Mononuclear cell (primary cell): ENCODE measurements around the gene VAPB. TPM values are rescaled to one million over a fixed set of nuclear protein-coding genes. Genes with fewer than 3 reads are reported as not detected.

Source experiments
- H3K27me3 ChIP-seq: 2 replicates; pipeline ENCODE4 v1.6.0; 2011; ENCODE audit warnings: low read length, control low read depth; ENCODE audit not compliant: insufficient read depth
- H3K4me1 ChIP-seq: 2 replicates; pipeline ENCODE4 v1.5.1; 2011; ENCODE audit warnings: mild to moderate bottlenecking, low read length, control low read depth; ENCODE audit not compliant: insufficient read depth
- H3K4me3 ChIP-seq: 2 replicates; pipeline ENCODE4 v1.5.1; 2011; ENCODE audit warnings: mild to moderate bottlenecking, low read length, moderate library complexity
- H3K9me3 ChIP-seq: 2 replicates; pipeline ENCODE4 v1.5.1; 2011; ENCODE audit warnings: low read depth, mild to moderate bottlenecking, control low read depth, low read length
- total RNA-seq: library from RNA; depleted of rRNA; stranded (reverse); fragments of >200 nt; gene quantifications from one replicate; pipeline ENCODE4 v1.2.3, GENCODE V29; 2012

VAPB gene
- total RNA-seq, 1 donor, result 10.5 TPM

DNA sequence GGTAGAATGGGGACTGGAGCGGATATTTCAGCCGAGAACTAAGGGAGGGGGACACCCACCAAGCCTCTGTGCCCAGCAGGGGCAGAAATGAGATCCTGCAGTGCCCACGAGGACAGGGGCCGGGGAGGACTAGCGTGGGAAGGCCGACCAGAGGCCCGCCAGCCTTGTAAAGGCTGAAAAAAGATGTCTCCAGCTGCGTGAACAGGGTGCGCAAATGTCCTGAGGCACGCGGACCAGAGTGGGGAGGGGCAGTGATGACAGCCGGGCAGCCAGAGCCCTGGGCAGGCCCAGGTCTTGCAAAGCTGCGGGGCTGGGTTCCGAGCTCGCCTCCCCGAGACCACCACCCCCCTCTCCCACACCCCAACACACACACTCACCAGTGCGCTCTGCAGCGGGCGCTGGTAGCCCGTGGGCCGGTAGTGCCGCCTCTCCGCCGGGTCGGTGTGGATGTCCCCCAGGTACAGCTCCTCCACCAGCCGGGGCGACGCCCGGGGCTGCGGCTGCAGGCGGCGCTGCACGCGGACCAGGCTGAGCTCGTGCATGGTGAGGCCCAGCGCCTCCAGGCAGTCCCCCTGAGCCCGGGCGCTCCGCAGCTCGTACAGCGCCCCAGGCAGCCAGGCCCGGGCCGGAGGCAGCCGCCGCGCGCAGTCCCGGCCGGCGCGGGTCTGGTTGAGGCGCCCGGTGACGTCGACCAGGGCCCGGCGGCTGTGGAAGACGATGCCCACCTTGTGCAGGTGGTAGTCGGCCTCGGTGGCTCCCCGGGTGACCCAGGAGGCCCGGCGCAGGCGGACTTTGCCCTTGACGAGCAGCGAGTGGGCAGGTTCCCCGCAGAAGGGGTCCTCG lies 77.9 kb downstream of the VAPB start:
- Histone ChIP-seq H3K9me3 (no peaks in the 10 kb centered on the region), H3K4me3 (no peak overlapping the region), H3K4me1 (no peaks in the 10 kb centered on the region), H3K27me3 (no peaks in the 10 kb centered on the region)

GRCh38 chr20:58467572-58468527 lies 78.8 kb downstream of the VAPB start:
- Histone ChIP-seq H3K9me3 (no peaks in the 10 kb centered on the region), H3K4me1 (no peaks in the 10 kb centered on the region), H3K4me3 (no peak overlapping the region), H3K27me3 (no peaks in the 10 kb centered on the region)

- Histone ChIP-seq H3K4me1 (no peaks in the 10 kb centered on the region), H3K4me3 (no peak overlapping the region), H3K9me3 (no peaks in the 10 kb centered on the region), H3K27me3 (no peaks in the 10 kb centered on the region)
These were observed 80.6 kb downstream of the VAPB start for GRCh38 chr20:58469616-58470015.

DNA sequence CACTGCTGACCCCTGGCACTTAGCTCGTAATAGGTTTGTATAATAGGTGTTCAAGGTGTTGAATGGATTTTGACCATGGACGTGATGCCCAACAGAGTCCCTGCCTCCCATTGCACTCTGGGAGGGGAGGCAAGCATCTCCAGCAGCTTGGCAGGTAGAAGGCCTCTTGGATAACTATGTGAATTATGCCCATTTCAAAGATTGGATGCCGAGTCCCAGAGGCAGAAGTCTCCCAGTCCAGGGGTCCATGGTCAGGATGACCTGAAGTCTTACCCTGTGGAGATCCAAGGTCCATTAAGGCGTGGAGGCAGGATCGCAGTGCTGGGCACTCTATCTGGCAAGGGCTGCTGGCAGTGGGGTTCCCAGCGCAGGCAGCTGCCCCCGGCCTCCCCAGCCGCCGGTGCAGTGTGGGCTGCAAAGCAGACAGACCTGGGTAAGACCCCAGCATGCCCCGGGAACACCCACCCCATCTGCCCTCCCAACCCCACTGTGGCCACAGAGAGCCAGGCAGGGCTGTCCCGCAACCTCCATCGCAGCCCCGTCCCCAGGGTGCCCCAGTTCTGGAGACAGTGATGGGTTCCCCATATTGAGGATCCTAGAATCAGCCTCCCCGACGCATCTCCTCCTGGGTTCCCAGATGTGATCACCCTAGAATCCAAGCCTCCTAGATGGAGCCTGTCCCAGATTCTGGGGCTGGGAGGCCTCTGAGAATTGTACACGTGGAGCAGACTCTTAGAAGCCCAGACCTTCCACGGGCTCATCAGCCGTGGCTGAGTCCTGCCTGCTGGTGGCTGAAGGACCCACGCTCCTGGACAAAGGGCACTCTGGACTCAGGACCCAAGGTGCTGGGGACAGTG lies 81.5 kb downstream of the VAPB start:
- no peak overlapping the region for H3K4me3 ChIP-seq
- no peaks in the 10 kb centered on the region for H3K9me3 ChIP-seq
- no peaks in the 10 kb centered on the region for H3K27me3 ChIP-seq
- no peaks in the 10 kb centered on the region for H3K4me1 ChIP-seq

- no peak overlapping the region for H3K4me3 ChIP-seq
- no peaks in the 10 kb centered on the region for H3K9me3 ChIP-seq
- no peaks in the 10 kb centered on the region for H3K4me1 ChIP-seq
- H3K27me3 ChIP-seq, result no peaks in the 10 kb centered on the region
These were observed 82.5 kb downstream of the VAPB start for GRCh38 chr20:58471193-58472164.

DNA sequence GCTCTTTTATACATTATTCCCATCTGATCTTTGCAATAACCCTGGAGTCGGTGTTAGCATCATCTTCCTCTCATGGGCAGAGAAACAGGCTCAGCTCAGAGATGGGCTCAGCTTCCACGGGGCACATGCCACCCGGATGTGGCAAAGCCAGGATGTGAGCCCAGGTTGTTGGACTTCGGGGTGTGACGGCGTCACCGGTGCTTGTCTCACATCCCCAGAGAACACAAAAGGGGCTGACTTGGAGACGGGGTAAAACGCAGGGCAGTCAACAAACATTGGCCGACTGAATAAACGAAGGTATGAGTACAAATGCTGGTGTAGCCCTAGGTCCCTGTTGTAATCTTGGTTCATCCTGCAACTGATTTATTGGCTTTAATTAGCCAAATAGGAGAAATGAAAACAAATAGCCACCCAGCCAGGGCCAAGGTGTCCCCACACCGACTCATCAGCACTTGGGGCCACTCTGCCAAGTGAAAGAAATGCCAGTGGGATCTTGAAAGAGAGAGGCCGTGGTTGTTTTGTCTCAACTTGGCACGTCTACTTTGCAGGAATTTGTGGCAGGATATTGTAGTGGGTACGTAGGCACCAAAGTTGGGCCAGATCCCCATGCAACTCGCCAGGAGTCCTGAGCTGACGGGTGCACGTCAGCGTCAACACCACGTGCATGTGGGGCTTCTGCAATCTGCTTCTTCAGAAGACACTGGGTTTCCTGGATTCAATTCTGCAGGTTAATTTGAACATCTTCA lies 83.4 kb downstream of the VAPB start:
- H3K27me3 ChIP-seq, result no peaks in the 10 kb centered on the region
- no peaks in the 10 kb centered on the region for H3K9me3 ChIP-seq
- no peak overlapping the region for H3K4me3 ChIP-seq
- H3K4me1 ChIP-seq, result no peaks in the 10 kb centered on the region

DNA sequence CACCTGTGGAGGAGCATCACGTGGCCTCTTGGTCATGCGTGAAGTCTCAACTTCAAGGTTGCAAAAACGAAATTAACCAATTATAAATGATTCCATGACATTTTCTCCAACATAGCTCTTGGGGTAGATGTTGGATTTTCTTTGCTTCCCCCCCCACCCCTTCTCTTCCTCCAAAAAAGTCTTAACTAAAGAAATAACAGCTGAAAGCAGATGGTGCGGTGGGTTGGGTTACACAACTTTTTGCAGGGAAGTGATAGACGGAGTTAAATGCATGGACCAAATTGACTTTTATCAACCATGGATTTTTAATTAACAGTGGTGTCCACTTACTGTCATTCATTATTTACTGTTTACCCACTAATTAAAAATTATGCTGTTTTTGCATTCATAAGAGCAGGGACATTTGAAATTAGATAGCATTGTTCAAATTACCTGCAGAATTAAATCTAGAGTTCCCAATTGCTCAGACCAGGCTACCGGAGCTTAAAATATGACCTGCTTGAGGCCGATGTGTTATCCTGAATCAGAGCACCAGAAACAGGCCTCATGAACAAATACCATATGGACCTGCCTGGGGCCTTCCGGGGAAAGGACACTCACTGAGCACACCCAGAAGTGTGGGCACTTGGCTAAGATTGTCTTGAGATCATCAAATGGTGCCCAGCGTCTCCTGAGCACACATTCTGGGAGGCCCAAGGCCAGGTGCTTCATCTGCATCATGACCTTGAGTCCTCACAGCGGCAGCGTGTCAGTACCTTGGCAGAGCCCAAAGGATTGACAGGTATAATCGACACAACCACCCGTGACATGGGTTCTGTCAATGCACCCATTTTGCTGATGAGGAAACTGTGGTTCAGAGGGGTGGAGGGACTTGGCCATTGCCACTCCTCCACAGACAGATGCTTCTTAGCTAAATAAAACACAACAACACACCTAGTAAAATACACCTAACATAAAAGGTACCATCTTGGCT lies 84.7 kb downstream of the VAPB start:
- Histone ChIP-seq H3K9me3 (no peaks in the 10 kb centered on the region), H3K4me3 (no peak overlapping the region), H3K4me1 (no peaks in the 10 kb centered on the region), H3K27me3 (no peaks in the 10 kb centered on the region)

GRCh38 chr20:58475466-58475865 lies 86.4 kb downstream of the VAPB start:
- no peaks in the 10 kb centered on the region for H3K4me1 ChIP-seq
- H3K27me3 ChIP-seq, result no peaks in the 10 kb centered on the region
- no peaks in the 10 kb centered on the region for H3K9me3 ChIP-seq
- H3K4me3 ChIP-seq, result no peak overlapping the region

GRCh38 chr20:58478141-58478805 lies 89.2 kb downstream of the VAPB start:
- no peaks in the 10 kb centered on the region for H3K4me1 ChIP-seq
- H3K4me3 ChIP-seq, result no peak overlapping the region
- no peaks in the 10 kb centered on the region for H3K9me3 ChIP-seq
- no peaks in the 10 kb centered on the region for H3K27me3 ChIP-seq

DNA sequence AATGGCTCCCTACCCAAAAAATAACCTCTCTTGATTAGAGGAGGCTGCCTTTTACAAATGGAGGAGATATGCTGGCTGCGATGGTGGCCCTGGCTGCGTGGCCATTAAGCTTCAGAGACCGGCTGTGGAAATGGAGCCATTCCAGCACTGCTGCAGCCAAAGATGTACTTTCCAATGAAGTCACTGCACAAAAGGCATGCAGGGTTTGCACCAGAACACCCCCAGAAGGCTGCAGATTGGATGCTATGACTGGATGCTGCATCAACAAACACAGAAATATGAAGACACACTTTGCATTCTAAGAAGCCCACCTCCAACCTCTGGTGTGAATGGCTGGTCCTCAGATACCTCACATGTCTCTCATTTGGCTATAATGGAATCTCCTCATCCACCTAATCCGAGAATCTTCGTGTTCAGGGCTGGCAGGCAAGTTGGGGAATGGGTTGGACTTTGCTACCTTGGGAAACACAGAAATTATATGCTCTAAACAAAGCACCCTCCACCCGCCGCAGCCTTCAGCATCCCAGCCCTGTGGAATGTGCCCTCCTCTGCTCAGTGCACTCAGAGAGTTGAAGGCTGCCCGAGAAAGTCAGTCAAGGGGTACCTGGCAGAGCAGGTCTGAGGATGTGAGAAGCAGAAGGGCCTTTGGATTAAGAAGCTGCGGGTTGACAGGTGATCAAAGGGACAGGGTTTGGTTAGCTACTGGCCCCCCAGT lies 90.9 kb downstream of the VAPB start:
- no peak overlapping the region for H3K4me3 ChIP-seq
- no peaks in the 10 kb centered on the region for H3K27me3 ChIP-seq
- no peaks in the 10 kb centered on the region for H3K9me3 ChIP-seq
- no peaks in the 10 kb centered on the region for H3K4me1 ChIP-seq

DNA sequence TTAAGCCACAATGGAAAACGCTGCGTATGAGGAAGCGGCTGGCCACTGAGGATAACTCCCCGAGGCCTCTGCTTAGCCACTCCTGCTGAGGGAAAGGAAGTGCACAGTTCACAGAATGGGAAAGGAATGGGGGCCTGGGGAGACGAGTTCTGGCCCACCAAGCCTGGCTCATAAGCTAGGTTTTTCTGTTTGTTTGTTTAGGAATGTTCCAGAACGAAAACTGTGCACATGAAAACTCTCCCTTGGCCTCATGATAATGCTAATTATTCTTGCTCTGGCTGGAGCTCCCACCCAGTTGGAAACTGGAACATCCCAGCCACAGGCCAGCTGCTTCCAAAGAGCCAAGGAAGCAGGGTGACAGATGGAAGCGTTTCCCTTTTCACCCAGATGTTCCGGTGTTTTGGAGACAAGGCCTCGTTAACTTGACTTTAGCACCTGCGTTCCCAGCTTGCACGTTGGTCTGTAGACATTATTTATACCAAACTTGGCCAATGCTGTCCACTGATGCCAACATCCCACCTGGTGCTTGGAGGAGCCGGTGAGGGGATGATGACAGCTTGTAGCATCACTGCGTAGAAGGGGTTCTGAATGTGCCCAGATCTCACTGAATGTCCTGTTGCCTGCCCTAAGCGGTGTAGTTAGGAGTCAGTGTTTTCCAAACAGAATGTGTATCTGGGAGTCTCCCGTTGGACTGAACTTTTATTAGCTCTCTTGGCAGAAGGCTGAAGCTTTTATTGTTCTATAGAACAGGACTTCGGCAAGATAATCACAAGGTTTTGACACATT lies 91.7 kb downstream of the VAPB start:
- H3K9me3 ChIP-seq, result peaks cover under 1% of the 10 kb centered on the region
- no peak overlapping the region for H3K4me3 ChIP-seq
- no peaks in the 10 kb centered on the region for H3K4me1 ChIP-seq
- H3K27me3 ChIP-seq, result no peaks in the 10 kb centered on the region
